ENCODE data around the gene CGREF1.
A peak's percentile ranks its signal among the peaks of the same experiment; 100 is the strongest.

The CGREF1 gene

DNA sequence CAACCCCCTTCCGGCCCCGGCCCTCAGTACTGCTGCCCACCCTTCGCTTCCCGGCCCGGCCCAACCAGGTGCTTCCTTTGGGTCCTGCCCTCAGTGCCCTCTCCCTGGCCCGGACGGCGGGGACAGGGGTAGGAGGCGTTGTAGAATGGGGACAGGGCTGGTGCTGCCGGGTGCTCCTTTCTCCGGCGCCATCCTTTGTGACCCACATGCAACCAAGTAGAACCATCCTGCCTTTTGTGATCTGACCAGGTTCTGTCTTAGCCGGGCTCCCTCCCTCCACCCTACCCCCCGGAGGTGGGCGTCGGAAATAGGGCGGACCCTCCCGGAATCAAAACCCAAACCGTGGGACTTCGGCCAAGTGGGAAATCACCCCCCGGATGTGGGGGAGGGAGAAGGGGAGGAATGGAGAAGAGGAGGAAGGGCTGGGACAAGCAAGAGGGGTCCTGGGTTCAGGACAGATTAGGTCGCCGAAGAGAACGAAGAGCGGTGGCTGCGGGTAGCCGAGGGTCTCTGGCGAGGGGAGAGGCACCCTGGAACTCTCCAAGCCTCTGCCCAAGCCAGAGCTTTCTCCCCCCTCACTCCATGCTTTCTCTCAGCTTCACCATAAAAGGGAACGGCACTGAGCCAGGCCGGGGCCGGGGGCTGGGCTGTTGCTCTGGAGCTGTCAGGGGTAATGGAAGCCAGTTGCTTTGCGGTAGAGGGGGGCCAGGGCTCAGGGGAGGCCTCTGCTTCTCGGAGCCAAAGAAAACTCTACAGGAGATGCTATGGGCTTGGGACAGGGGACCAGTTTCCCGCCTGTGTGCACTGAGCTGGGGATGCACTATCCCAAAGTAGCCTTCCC, 46.7 kb downstream of the CGREF1 start:
- DNase-seq, result no peak

DNA sequence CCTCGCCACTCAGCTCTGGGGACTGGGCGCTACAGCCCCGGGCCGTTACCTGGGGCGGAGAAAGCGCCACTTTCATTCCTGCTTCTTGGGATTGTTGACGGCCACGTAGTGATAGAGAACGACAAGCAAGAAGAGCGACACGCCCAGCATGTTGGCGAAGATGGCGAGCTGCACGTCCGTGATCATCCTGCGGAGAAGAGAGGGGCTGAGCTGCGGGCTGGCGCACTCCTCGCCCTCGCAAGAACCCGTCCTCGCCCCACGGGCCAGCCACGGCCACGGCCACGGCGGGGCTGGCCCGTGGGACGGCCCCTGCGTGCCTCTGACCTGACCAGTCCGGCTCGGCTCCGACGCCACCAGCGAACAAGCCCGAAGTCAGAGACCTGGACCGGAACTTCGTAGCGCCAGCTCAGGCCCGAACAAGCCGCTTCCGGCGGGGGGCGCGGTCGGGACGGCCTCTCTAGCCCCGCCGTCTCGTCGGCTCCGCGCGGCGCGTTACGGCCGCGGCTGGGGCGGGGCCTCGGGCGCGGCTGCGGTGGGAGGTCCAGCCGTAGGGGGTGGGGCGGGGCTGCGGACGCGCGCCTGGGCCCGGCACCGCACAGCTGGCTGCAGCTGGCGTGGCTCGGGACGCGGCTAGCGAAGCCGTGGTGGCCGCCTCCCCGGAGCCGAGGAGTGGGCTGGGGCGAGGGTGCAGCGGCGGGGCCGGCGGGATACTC, 47.5 kb downstream of the CGREF1 start, which contains the start of gene OST4:
TSS of gene OST4 (minus strand) at position 378 of the 713 bp plus-strand sequence.
- peak; percentile 79 for DNase-seq

DNA sequence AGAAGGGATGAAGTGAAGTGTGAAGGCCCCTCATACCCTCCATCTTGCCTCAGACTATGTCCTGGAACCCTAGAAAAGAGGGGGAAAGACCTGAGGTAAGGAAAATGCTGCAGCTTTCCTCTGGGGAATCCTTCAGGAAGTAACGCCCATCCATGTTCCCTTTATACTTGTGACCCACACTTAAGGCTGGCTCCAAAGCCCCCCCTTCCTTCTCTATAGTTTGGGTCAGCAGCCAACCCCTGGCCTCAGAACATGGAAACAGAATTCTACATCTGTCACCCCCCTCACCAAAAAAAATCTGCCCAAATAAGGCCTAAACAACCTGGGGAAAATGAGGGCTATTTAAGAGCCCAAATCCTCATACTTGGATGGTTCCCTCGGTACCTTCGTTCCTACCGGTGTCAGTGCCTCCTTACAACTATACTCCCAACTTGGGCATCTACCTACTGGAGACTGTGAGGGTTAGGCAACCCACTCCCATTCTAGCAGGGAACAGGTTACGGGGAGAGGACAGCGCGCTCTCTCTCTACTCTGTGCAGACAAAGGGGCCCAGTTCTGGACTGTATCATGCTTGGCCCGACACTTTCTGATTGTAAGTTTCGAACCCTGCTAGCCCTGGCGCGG, 48.2 kb downstream of the CGREF1 start:
- DNase-seq, result no peak

DNA sequence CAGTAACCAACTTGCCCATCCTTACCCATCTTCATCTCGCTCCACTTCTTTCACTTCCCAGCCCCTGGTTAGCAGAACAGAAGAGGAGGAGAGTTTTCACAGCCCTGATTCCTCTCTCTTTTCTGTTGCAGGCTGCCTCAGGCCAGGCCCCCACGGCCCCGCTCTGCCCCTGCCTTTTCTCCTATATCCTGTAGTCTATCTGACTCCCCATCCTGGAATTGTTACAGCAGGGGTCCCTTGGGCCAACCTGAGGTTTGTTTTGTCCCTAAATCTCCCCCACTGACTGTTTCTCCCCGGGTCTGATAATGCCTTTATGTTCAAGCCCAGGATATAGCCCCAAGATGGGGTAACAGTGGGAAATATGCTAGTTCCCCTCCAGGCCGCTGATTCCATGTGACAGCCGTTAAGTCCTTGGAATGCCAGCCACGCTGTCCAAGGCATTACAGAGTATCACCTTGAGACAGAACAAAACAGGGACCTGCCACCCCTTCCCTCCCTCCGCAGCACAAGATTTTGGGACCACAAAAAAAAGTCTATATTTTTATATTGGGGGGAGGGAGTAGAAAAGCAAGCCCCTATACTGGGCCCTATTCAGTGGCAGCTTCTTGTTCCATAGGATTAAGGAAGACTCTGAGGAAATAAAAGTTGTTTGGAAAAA, 48.8 kb downstream of the CGREF1 start:
- no peak for DNase-seq

DNA sequence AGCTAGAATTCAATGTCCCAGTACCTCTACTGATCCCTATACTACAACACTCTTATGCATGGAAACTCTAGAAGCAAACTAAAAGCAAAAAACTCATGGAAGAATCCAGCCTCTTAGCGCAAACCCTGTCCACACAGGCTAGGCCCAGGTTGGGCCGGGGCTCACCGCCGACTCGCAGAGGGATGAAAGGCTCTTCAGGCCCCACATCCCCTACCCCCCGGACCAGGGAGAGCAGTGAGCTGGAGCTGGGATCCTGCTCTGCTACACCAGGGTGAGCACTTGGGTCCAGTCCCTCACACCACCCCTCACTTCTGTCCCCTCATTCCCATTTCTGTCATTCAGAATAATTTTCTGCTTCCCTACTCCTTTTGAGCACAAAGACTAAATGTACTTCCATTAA, 49.5 kb downstream of the CGREF1 start:
- DNase-seq, result no peak

DNA sequence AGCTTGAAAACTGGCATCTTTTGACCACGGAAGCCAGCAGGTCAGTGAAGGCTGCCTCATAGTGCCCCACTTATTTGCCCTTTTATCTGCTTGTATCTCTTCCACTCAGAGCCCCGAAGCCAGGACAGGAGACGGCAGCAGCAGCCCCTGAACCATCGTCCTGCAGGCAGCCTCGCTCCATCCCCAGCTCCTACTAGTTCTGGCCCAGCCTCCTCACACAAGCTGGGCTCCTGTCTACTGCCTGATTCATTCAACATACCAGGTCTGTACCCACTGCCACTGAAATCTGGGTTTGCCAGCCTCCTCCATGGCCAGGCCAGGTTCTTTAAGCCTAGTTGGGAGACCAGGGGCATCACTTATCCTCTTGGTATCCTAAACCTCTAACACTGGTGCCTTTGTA, 51.5 kb downstream of the CGREF1 start:
- DNase-seq, result no peak

DNA sequence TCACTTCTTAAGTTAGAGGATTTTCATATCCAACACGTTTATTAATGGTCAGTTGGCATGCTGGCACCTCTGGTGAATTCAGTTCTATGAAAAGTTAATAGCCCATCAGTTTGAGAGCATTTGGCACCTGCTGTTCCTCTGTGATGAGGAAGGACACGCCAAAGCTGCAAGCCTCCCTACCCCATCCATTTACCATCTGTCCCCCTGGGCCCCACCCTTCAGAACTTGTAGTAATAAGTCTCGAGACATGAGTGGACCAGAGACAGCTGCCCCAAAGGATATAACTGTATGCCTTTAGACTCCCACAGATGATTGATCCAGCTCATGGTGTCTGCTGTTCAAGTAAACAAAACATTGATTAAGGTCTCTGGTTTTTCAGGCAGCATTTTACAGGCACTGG, 53.8 kb downstream of the CGREF1 start:
- no peak for DNase-seq

DNA sequence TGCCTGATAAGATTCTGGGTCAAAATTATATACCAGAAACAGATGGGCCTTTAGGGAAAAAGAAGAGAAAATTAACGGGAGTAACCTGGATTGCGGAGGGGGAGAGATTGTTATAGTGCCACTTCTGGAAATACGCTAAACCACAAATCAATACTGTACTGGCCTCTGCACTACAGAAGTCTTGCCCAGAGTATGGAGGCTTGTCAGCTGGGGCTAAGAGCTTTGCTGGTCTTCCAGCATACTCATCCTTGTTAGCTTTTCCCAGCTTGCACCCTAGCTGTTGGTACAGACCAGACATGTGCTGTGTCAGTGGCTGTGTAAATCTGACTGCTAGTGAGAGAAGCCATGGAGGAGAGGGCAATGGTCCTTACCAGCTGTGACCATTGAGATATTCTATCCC, 58.6 kb downstream of the CGREF1 start:
- no peak for DNase-seq

DNA sequence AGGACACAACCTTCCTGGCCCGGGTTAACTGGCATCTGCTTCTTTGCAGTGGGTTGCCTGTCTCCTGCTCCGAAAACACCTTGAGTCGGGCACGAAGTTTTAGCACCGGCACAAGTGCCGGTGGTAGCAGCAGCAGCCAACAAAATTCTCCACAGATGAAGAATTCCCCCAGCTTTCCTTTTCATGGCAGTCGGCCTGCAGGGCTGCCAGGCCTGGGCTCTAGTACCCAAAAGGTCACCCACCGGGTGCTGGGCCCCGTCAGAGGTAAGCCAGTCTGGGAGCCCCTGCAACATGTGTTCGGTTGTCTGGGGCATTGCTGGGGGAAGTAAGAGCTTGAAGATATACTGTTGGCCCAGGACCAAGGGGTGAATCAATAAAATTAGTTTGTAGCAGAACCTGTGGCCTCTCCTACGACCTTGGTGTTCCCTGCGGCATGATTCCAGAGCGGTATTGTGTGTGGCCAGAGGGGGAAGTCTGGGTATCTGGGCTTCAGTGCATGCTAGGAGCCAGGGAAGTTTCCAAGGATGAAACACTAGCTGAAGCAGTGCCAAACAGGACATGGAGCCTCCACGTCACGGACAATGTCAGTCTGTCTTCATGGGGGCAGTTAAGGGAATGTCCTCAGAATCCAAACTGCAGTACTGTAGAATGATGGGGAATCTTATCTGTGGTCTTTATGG, 59.6 kb downstream of the CGREF1 start:
- no peak for DNase-seq

DNA sequence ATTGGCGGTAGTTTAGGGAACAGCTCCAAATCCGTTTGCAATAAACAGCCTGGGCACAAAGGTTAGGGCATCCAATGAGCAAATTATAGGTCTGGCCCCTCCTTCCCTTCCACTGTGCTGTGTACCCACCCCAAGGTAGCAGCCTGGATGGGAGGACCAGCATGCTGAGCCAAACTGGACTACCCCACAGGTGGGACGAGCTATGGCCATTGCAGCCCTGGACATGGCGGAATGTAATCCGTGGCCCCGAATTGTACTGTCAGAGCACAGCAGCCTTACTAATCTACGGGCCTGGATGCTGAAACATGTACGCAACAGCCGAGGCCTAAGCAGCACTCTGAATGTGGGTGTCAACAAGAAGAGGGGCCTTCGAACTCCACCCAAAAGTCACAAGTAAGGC, 60.7 kb downstream of the CGREF1 start:
- no peak for DNase-seq

DNA sequence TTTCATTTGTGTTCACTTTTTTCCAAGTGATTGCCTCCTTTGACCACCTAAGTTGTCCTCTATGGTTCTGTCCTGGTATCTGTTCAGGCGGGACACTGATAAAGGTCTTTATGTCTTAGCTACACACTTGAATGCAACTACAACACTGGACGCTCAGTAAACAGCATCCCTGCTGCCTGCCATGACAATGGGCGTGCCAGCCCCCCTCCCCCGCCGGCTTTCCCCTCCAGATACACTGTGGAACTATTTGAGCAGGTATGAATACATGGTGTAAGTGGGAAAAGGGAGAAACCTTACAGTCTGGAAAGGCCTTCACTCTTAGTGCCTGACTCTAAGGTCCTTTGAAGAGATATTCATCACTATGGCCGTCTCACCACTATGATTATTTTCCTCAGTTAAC, 61.7 kb downstream of the CGREF1 start:
- DNase-seq, result no peak

DNA sequence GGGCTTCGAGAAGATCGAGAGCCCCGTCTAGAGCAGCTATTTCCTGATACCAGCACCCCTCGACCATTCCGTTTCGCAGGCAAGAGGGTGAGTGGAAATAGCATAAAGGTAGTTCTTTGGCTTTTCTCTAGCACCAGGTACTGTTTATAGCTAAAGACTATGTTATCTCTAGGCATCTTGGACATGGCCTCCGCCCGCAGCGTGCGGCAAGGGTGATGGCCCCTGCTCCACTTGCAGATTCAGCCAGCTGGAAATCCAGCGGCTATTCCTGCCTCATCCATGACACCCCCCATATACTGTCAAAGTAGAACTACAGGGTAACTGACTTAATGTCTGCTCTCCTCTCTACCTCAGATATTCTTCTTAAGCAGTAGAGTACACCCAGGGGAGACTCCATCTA, 64.2 kb downstream of the CGREF1 start:
- DNase-seq, result no peak

DNA sequence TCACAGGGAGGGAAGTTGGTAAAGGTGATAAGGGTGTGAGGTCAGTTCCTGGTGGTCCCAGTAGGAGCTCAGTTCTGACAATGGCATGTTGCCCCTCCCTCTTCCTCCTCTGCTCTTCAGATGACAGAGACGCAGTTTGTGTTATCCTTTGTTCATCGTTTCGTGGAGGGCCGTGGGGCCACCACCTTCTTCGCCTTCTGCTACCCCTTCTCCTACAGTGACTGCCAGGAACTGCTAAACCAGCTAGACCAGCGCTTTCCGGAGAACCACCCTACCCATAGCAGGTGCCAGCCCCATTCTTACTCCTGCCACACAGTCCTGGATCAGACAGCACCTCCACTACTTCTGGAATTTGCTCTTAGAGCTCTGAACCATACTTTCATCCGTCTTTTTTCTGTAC, 65.2 kb downstream of the CGREF1 start:
- DNase-seq, result no peak

DNA sequence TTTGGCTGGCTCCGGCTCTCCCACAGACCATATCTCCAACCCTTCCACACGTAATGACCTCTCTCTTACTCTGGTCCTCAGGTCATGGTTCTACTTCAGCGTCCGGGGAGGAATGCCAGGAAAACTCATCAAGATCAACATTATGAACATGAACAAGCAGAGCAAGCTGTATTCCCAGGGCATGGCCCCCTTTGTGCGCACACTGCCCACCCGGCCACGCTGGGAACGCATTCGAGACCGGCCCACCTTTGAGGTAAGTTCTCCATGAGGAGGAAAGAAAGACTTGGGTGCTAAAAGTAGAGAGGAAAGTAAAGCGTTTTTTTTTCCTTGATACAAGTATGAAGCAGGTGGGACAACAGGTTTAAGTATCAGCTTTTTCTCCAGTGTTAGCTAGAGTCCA, 65.6 kb downstream of the CGREF1 start:
- DNase-seq, result no peak

DNA sequence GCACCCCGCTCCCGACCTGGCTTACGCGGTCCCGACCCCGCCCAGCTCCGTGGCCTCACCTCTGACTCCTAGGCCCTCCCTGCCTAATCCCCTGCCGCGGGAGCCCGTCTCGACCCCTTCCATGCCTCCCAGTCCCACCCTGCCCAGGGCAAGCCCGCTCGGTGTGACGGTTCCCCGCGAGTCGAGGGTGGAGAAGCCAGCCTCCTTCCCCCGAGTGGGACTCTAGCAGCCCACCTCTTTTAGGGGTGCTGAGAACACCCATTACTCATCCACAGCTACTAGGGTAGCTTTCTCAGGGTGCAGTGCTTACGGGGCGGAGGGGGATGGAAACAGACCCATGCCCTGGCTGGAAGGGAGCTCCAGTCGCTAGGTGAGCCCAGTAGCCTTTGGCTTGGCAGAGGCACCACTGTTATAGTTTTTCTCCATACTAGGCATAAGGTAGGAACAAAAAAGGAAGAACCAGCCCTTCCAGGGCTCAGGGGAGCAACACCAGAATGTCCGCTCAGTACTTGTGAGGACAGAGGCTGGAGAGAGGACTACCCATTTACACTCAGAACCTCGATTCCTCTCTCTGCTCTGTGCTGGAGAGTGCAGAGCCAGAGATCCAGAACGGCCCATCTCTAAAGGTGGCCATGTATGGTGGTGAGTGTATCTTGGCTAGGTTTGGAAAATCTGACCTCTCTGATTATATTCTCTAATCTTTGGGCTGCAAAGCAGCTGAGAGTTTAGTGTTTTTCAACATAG, 66.9 kb downstream of the CGREF1 start:
- peak; percentile 46 for DNase-seq

DNA sequence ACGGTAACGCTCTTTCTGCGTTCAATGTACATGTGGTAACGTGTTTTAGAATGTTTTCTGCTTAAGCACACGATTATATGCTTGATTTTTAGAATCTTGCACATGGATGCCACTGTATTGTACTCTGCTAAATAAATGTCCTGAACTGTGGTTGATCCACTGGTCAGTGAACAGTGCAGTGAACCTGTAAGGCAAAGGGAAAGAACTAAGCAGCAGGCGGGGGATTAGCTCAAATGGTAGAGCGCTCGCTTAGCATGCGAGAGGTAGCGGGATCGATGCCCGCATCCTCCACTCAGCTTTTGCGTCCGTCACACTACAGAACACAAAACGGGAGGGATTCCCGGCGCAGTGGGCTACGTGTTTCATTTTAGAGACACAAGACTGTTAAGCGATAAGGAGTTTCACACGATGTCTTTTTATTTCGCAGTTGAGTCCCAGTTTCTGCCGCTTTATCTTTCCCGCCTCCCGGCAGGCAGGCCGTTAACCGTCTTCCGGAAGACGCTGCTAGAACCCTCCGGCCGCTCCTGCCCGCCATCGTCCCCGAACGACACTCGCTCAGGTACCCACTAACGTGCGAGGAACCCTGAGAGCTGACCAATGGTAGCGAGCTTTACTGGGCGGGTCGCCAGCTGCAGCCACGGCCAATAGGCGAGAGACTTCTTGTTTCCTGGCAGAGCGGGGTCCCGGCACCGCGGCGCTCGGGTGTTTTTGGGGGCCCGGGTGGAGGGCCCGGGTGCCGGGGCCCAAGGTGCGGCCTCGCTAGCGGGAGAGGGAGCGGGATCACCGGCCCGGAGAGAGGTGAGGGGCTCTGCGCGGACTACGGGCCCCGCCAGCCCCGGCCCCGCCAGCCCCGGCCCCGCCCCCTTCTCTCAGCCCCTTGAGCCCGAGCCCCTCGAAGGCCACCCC, 67.7 kb downstream of the CGREF1 start, which contains the start of gene AGBL5:
TSS of gene AGBL5 (plus strand) at position 673 of the 906 bp plus-strand sequence. CDS start 1,291 bp downstream, outside the sequence.
- DNase-seq, result peak; percentile 97

All from kidney glomerular epithelial cell (primary cell).